ENCODE data around the gene KDM2B. TPM values are rescaled to one million over a fixed set of nuclear protein-coding genes. Genes with fewer than 3 reads are reported as not detected.

KDM2B gene
- 10 to 100 TPM; 18.1 to 39.3 TPM for total RNA-seq

- 25% methylated on average over 23 of the region's 23 CpGs for WGBS
- peak; percentile 9 for DNase-seq (ENCODE audit: low spot score)
- Histone ChIP-seq H3K27ac (peak within 1 kb of the TSS; percentile 75 to 78), H3K4me3 (peak within 1 kb of the TSS; percentile 53 to 55), H3K27me3 (replicated peaks; ENCODE audit: insufficient read depth) (no peaks in the 10 kb centered on the region), H3K4me1 (replicated peaks) (no peaks in the 10 kb centered on the region), H3K9me3 (no peaks in the 10 kb centered on the region), H3K36me3 (no peaks in the 10 kb centered on the region)
- intact Hi-C loops (cut with DNase I) = loop anchor here (2.0 to 10.0 kb wide), 2 partner anchors 46 to 224 kb away; partner anchors contain the start of genes ORAI1 and SETD1B
- no peak for TF ChIP-seq POLR2AphosphoS5 (IDR thresholded peaks at IDR 0.05)
- TF ChIP-seq POLR2A (IDR thresholded peaks at IDR 0.05) = no peak
- no peak for TF ChIP-seq CTCF (IDR thresholded peaks at IDR 0.05)
Measured at GRCh38 chr12:121580959-121581685, at the start of gene KDM2B. Gene KDM2B, minus strand, starts transcription at chr12:121581023. Its CDS starts 112 bp downstream, at chr12:121580911.

- intact Hi-C loops (cut with DNase I) = loop anchor here (5.0 kb wide), 3 partner anchors 49 to 126 kb away; no protein-coding TSS in a partner anchor
- H3K27me3 ChIP-seq (replicated peaks; ENCODE audit: insufficient read depth) = no peaks in the 10 kb centered on the region
- DNase-seq (ENCODE audit: low spot score) = no peak
- H3K4me1 ChIP-seq (replicated peaks) = no peaks in the 10 kb centered on the region
- no peak overlapping the region for H3K27ac ChIP-seq
- 87% methylated on average over 5 of the region's 5 CpGs for WGBS
- H3K36me3 ChIP-seq = no peaks in the 10 kb centered on the region
- TF ChIP-seq POLR2A (IDR thresholded peaks at IDR 0.05) (no peak), POLR2AphosphoS5 (IDR thresholded peaks at IDR 0.05) (no peak), CTCF (IDR thresholded peaks at IDR 0.05) (no peak)
- no peak overlapping the region for H3K4me3 ChIP-seq
- H3K9me3 ChIP-seq = no peaks in the 10 kb centered on the region
Measured at GRCh38 chr12:121628536-121628935, 47.7 kb upstream of the KDM2B start.

GRCh38 chr12:121628037-121628436, 47.2 kb upstream of the KDM2B start:
- Histone ChIP-seq H3K9me3 (no peaks in the 10 kb centered on the region), H3K27ac (no peak overlapping the region), H3K27me3 (replicated peaks; ENCODE audit: insufficient read depth) (no peaks in the 10 kb centered on the region), H3K36me3 (no peaks in the 10 kb centered on the region), H3K4me1 (replicated peaks) (no peaks in the 10 kb centered on the region), H3K4me3 (peak overlapping the region in 1 of 2 donors; percentile 53)
- no peak for DNase-seq (ENCODE audit: low spot score)
- 71% methylated on average over 8 of the region's 8 CpGs for WGBS
- intact Hi-C loops (cut with DNase I) = loop anchor here (5.0 kb wide), 3 partner anchors 49 to 126 kb away; no protein-coding TSS in a partner anchor
- no peak for TF ChIP-seq CTCF (IDR thresholded peaks at IDR 0.05)
- TF ChIP-seq POLR2AphosphoS5 (IDR thresholded peaks at IDR 0.05) = no peak
- TF ChIP-seq POLR2A (IDR thresholded peaks at IDR 0.05) = no peak

- intact Hi-C loops (cut with DNase I) = loop anchor here (2.0 to 5.0 kb wide), 4 partner anchors 46 to 125 kb away; partner anchors contain the start of gene KDM2B
- Histone ChIP-seq H3K4me1 (replicated peaks) (no peaks in the 10 kb centered on the region), H3K4me3 (peak overlapping the region; percentile 53 to 66), H3K9me3 (no peaks in the 10 kb centered on the region), H3K27ac (peak overlapping the region; percentile 86 to 87), H3K27me3 (replicated peaks; ENCODE audit: insufficient read depth) (no peaks in the 10 kb centered on the region), H3K36me3 (no peaks in the 10 kb centered on the region)
- WGBS = 1% methylated on average over 30 of the region's 53 CpGs
- peak; percentile 47 for DNase-seq (ENCODE audit: low spot score)
- TF ChIP-seq CTCF (IDR thresholded peaks at IDR 0.05) = peak in 1 of 4 experiments; percentile 5
- no peak for TF ChIP-seq POLR2AphosphoS5 (IDR thresholded peaks at IDR 0.05)
Measured at GRCh38 chr12:121626853-121627640, 46.2 kb upstream of the KDM2B start.

Data from prostate gland (tissue), 2 donors.